Measurements from ENCODE around the gene MGAT4A.
A peak's percentile ranks its signal among the peaks of the same experiment; 100 is the strongest.
"Not testable (repeated sequence)": the region's sequence is repeated elsewhere in the genome, so short reads cannot be mapped to it uniquely, and the experiment has no call there.

Gene MGAT4A

DNA sequence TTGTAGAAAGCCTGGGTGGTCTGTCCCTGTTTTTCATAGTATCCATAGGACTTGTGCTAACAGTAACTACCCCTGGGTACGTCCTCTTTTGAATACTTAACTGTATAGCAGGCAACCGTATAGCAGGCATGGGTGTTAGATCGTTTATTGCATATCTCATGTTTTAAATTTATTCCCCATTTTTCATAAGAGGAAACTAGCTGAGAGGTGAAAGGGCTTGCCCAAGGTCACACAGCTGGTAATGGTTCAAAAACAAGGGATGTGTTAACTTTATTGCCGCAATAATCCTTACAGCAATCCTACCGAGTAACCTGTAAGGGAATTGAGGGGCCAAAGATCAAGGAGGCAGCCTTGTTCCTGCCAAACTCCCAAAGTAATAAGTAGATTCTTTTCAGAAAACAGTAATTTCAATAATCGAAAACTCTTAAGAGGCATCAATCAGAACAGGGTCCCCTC is 990 bp upstream of the MGAT4A start:
- intact Hi-C loops (cut with DNase I) = loop anchor here (5.0 kb wide), 2 partner anchors 80 to 105 kb away; no protein-coding TSS in a partner anchor
- DNase-seq = no peak

DNA sequence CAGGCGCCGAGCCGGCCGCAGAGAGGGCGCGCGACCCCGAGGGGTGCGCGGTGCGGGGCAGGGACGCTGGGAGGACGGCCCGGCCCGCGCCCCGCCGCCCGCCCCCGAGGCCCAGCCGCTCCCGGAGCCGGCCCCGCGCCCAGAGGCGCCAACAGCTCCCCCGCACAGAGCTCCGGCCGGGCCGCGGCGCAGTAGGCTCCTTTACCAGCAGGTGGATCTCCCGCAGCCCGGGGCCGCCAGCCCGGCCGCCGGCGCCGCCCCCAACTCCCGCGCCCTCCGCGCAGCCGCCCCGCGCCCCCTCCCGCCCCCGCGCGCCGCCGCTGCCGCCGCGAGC is 258 bp downstream of the MGAT4A start:
- intact Hi-C loops (cut with DNase I) = loop anchor here (5.0 kb wide), 2 partner anchors 78 to 107 kb away; no protein-coding TSS in a partner anchor
- peak in 9 of 10 donors; percentile 35 to 93 (median 49) for DNase-seq

- peak; percentile 26 to 93 (median 54) for DNase-seq
- intact Hi-C loops (cut with DNase I) = loop anchor here (5.0 kb wide), 2 partner anchors 78 to 107 kb away; no protein-coding TSS in a partner anchor
These were observed 752 bp downstream of the MGAT4A start for GRCh38 chr2:98730053-98730706.

DNA sequence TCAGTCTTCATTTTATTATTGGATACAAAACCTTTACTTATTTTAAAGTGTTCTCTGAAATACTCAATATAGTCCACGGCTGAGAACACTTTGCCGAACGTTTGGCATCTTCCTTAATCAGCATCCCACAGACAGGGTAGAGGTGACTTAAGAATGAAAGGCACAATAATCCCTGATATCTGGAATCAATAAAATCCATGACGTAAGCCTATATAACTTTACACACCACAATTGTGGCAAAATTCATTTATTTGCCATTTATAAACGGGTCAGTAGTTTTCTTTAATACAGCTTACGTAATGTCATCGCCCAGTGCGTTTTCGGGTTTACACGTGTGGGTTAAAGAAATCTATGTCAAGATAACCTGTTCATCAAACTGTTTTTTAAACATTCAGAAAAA is 1.3 kb downstream of the MGAT4A start:
- intact Hi-C loops (cut with DNase I) = loop anchor here (5.0 kb wide), 2 partner anchors 77 to 108 kb away; no protein-coding TSS in a partner anchor
- no peak for DNase-seq

DNA sequence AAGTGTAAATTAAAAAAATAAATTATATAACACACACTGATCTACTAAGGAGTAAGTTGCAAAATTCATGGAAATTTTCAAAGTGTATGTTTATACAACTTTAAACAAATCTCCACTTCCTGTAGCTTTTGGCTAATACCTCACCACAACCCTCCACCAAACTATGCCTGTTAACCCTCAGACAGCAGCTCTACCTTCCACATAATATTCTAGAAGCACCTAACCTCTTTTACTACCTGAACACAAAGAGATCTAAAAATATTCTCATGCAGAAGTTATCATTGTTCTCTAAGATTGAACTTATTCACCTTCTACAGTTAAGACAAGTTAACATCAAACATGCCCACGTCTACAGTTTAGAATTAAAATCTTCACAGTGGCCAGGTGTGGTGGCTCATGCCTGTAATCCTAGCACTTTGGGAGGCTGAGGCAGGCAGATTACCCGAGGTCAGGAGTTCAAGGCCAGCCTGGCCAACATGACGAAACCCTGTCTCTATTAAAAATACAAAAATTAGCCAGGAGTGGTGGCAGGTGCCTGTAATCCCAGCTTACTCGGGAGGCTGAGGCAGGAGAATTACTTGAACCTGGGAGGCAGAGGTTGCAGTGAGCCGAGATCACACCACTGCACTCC is 2.7 kb downstream of the MGAT4A start:
- DNase-seq; intact Hi-C loops (cut with DNase I): not testable (repeated sequence)

- DNase-seq = peak in 1 of 10 donors; percentile 25
- intact Hi-C loops (cut with DNase I) = no loop called here
These were observed 3.4 kb downstream of the MGAT4A start for GRCh38 chr2:98727369-98728087.

GRCh38 chr2:98726735-98727368 is 4.1 kb downstream of the MGAT4A start:
- intact Hi-C loops (cut with DNase I) = no loop called here
- DNase-seq = no peak

GRCh38 chr2:98726205-98726604 is 4.7 kb downstream of the MGAT4A start:
- no peak for DNase-seq
- intact Hi-C loops (cut with DNase I) = no loop called here

- DNase-seq = no peak
- intact Hi-C loops (cut with DNase I) = no loop called here
These were observed 10.6 kb downstream of the MGAT4A start for GRCh38 chr2:98720286-98720685.

GRCh38 chr2:98717621-98718020 is 13.3 kb downstream of the MGAT4A start:
- intact Hi-C loops (cut with DNase I) = no loop called here
- DNase-seq = no peak

GRCh38 chr2:98716786-98717185 is 14.1 kb downstream of the MGAT4A start:
- intact Hi-C loops (cut with DNase I) = no loop called here
- DNase-seq = no peak

GRCh38 chr2:98715812-98716451 is 15.0 kb downstream of the MGAT4A start:
- intact Hi-C loops (cut with DNase I) = no loop called here
- no peak for DNase-seq

GRCh38 chr2:98713332-98714015 is 17.5 kb downstream of the MGAT4A start:
- DNase-seq = no peak
- intact Hi-C loops (cut with DNase I) = no loop called here

DNA sequence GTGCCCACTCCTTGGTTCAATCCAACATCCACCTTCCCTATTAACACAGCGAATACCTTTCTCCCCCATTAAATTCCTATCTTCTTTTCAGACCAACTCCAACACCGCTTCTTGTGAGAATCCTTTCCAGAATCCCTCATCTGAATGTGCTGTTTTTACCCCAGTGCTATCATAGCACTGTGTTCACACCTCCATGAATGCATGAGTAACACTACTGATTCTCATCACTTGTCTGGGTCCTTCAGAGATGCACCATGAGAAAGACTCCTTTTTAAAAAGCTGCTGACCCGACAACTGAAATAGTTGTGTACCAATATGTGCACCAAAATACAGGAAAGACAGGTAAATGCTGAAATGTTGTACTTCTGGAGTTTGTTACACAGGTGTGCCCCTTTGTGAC is 18.8 kb downstream of the MGAT4A start:
- intact Hi-C loops (cut with DNase I) = no loop called here
- no peak for DNase-seq

- intact Hi-C loops (cut with DNase I) = no loop called here
These were observed 19.4 kb downstream of the MGAT4A start for GRCh38 chr2:98711506-98711905.

GRCh38 chr2:98710734-98711133 is 20.2 kb downstream of the MGAT4A start:
- intact Hi-C loops (cut with DNase I) = no loop called here
- DNase-seq = no peak

More at GRCh38 chr2:98711506-98711905, 19.4 kb downstream of the MGAT4A start:
- no peak for DNase-seq

GRCh38 chr2:98709535-98709934 is 21.4 kb downstream of the MGAT4A start:
- peak in 4 of 10 donors; percentile 23 to 58 (median 45) for DNase-seq
- intact Hi-C loops (cut with DNase I) = no loop called here

GRCh38 chr2:98708396-98709186 is 22.3 kb downstream of the MGAT4A start:
- DNase-seq = peak in 1 of 10 donors; percentile 14
- intact Hi-C loops (cut with DNase I) = no loop called here

GRCh38 chr2:98706591-98706990 is 24.3 kb downstream of the MGAT4A start:
- DNase-seq = no peak
- intact Hi-C loops (cut with DNase I) = no loop called here

Data from posterior cingulate gyrus (tissue), 11 donors.